Lung (tissue), 12 donors: Measurements from ENCODE around the gene ERICH6. TPM values are rescaled to one million over a fixed set of nuclear protein-coding genes. Genes with fewer than 3 reads are reported as not detected.

ENCODE experiments used
- ATAC-seq: fragments of 200-7000 bp; cut with Tn5 transposase; one replicate; pipeline ENCODE4 v1.9.1; 2020; ENCODE audit warnings: moderate number of reproducible peaks; ENCODE audit not compliant: insufficient read depth, low FRiP score
- DNase-seq, 3 donors: peaks; one replicate each; pipeline ENCODE4 v3.0.0-alpha.2; 2013 to 2017
- H3K27ac ChIP-seq, 2 donors: one replicate each; pipeline ENCODE4 v1.5.1; 2013; ENCODE audit warnings: mild to moderate bottlenecking in 2 of 2, moderate library complexity in 2 of 2, control low read depth in 1 of 2, inconsistent platforms in 1 of 2, low read depth in 1 of 2, low read length in 1 of 2
- H3K27me3 ChIP-seq, 3 donors: one replicate each; pipeline ENCODE4 v1.5.1; 2013; ENCODE audit warnings: low read length in 2 of 3; ENCODE audit not compliant: control insufficient read depth in 3 of 3, insufficient read depth in 3 of 3
- H3K36me3 ChIP-seq, 4 donors: one replicate each; pipeline ENCODE4 v1.5.1; 2013; ENCODE audit warnings: low read length in 4 of 4, mild to moderate bottlenecking in 1 of 4, moderate library complexity in 1 of 4; ENCODE audit not compliant: control insufficient read depth in 4 of 4, insufficient read depth in 4 of 4
- H3K4me1 ChIP-seq, 5 donors: one replicate each; pipeline ENCODE4 v1.5.1; 2013; ENCODE audit warnings: low read length in 5 of 5, mild to moderate bottlenecking in 2 of 5, moderate library complexity in 1 of 5; ENCODE audit not compliant: control insufficient read depth in 5 of 5, insufficient read depth in 5 of 5
- H3K4me3 ChIP-seq: one replicate; pipeline ENCODE4 v1.5.1; 2013; ENCODE audit warnings: mild to moderate bottlenecking, control low read depth, moderate library complexity
- H3K9ac ChIP-seq, 2 donors: one replicate each; pipeline ENCODE4 v1.5.1; 2013; ENCODE audit warnings: low read length in 2 of 2, control low read depth in 1 of 2; ENCODE audit not compliant: insufficient read depth in 1 of 2
- H3K9me3 ChIP-seq, 4 donors: one replicate each; pipeline ENCODE4 v1.5.1; 2013; ENCODE audit warnings: low read length in 3 of 4, mild to moderate bottlenecking in 1 of 4, moderate library complexity in 1 of 4; ENCODE audit not compliant: control insufficient read depth in 4 of 4, insufficient read depth in 3 of 4
- WGBS, 2 donors: extraction: QIAGEN DNeasy Blood & Tissue Kit; methylation state at CpG; one replicate each; pipeline ENCODE4 v1.1.7; 2013; 5-methylcytosine and 5-hydroxymethylcytosine counted together
- polyA plus RNA-seq, 2 donors: library from polyadenylated mRNA; stranded (reverse); fragments of 200-250 nt; gene quantifications; one replicate each; pipeline ENCODE4 v1.2.1, GENCODE V29; 2013
- total RNA-seq, 2 donors: library from RNA; depleted of rRNA in 1 of 2; stranded (reverse); fragments of >200 nt in 1 of 2; gene quantifications; one replicate each; pipeline ENCODE4 v1.2.1, GENCODE V29; 2014 to 2021
- TF ChIP-seq, protein P1 (sequence below): IDR thresholded peaks from 2 replicates; pipeline ENCODE4 v1.5.1; 2012; ENCODE audit warnings: mild to moderate bottlenecking; ENCODE audit errors: control extremely low read depth, extremely low read depth
- donor health status: control.
- donor health status: control.
- donor health status: Bipolar disorder and iron deficiency.
- donor health status: healthy.
- donor health status: DM: yes; HTN: yes; CAD: no.

The ERICH6 gene
- total and polyA plus RNA-seq, 4 donors, result 0.49 TPM; not detected in 3

DNA sequence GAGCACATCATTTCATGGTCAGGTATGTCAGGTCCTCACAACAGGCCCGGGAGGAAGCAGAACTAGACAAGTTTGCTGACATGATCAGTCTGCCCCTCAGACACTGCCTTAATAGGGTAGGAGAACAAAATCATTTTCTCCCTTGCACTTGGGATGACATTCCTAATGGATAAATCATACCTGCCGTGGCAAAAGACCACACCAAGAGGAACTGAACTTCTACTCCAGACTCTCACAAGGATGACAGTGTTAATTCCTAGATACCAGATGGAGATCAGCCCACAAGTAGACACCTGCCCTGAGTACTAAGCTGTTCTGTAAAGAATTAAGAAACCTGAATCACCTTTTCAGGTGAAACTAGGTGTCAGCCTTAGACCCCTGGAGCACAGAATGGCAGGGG is 39.8 kb upstream of the ERICH6 start:
- ATAC-seq, result no peak
- Histone ChIP-seq H3K9ac (no peak overlapping the region), H3K4me3 (no peak overlapping the region), H3K9me3 (no peaks in the 10 kb centered on the region), H3K4me1 (peaks cover 0 to 15% (median 4%) of the 10 kb centered on the region in 5 donors), H3K27ac (no peak overlapping the region), H3K36me3 (peaks cover 0 to 6% (median 3%) of the 10 kb centered on the region in 4 donors), H3K27me3 (no peaks in the 10 kb centered on the region)
- TF ChIP-seq, protein P1, sequence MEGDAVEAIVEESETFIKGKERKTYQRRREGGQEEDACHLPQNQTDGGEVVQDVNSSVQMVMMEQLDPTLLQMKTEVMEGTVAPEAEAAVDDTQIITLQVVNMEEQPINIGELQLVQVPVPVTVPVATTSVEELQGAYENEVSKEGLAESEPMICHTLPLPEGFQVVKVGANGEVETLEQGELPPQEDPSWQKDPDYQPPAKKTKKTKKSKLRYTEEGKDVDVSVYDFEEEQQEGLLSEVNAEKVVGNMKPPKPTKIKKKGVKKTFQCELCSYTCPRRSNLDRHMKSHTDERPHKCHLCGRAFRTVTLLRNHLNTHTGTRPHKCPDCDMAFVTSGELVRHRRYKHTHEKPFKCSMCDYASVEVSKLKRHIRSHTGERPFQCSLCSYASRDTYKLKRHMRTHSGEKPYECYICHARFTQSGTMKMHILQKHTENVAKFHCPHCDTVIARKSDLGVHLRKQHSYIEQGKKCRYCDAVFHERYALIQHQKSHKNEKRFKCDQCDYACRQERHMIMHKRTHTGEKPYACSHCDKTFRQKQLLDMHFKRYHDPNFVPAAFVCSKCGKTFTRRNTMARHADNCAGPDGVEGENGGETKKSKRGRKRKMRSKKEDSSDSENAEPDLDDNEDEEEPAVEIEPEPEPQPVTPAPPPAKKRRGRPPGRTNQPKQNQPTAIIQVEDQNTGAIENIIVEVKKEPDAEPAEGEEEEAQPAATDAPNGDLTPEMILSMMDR, result no peak
- DNase-seq, result no peak
- WGBS, 2 donors, result 60 to 66% methylated on average over 2 of the region's 2 CpGs

DNA sequence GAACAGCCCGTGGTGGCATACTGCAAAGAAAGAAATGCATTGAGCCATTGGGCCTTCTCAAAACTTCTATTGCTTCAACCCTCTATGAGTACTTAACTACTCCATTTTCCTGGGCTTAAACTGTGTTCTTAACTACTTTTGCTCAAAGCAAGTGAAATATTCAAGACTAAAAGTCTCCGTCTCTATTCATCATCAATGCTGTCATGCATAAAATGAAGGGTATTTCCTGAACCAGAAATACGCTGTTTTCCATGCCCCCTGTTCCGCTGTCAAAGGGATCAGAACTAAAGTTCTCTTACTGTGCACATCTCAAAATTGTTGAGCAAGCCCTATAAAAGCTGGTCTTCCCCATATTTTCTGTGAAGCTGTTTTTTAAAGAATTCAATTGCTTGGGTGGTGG is 39.0 kb upstream of the ERICH6 start:
- no peak overlapping the region for H3K4me3 ChIP-seq
- H3K4me1 ChIP-seq, result peaks cover 0 to 16% (median 4%) of the 10 kb centered on the region in 5 donors

DNA sequence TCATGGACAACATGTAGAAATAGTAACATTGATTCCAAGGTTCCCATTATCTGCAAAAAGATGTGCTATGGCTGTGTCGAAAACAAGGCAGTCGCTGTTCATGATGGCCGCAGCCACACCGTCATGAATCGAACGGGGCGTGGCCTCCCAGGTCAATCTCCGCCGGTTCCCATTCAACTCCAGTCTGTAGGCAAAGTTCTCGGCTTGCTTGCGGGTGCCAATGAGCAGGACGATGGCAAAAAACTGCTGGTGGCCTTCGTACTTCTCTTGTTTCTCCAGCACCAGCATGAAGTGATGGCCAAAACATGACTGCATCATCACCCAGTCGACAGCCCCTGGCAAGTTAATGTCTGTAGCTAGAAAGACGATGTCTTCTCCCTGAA is 38.4 kb upstream of the ERICH6 start:
- 96 to 97% methylated on average over 15 of the region's 15 CpGs for WGBS, 2 donors
- Histone ChIP-seq H3K4me1 (peaks cover 0 to 14% (median 4%) of the 10 kb centered on the region in 5 donors), H3K9me3 (no peaks in the 10 kb centered on the region), H3K36me3 (peaks cover 0 to 6% (median 3%) of the 10 kb centered on the region in 4 donors), H3K9ac (no peak overlapping the region), H3K27ac (no peak overlapping the region), H3K27me3 (no peaks in the 10 kb centered on the region), H3K4me3 (no peak overlapping the region)
- ATAC-seq (no peak), DNase-seq (no peak)
- TF ChIP-seq, protein P1, result no peak

More for the DNA sequence above, 39.0 kb upstream of the ERICH6 start:
- 95 to 96% methylated on average over 4 of the region's 4 CpGs for WGBS, 2 donors
- Histone ChIP-seq H3K9ac (no peak overlapping the region), H3K36me3 (peaks cover 0 to 6% (median 3%) of the 10 kb centered on the region in 4 donors), H3K9me3 (no peaks in the 10 kb centered on the region), H3K27ac (no peak overlapping the region), H3K27me3 (no peaks in the 10 kb centered on the region)
- no peak for ATAC-seq
- TF ChIP-seq, protein P1, result no peak
- DNase-seq, result no peak
